HG02943 (cell line): ENCODE measurements around the gene ATOX1.

Experiments used
- ATAC-seq: cut with Tn5 transposase; IDR thresholded peaks from one replicate; pipeline ENCODE4 v1.9.1; 2021; ENCODE audit warnings: mild to moderate bottlenecking, low read depth, moderate library complexity; ENCODE audit not compliant: unreplicated experiment

ATOX1 gene

DNA sequence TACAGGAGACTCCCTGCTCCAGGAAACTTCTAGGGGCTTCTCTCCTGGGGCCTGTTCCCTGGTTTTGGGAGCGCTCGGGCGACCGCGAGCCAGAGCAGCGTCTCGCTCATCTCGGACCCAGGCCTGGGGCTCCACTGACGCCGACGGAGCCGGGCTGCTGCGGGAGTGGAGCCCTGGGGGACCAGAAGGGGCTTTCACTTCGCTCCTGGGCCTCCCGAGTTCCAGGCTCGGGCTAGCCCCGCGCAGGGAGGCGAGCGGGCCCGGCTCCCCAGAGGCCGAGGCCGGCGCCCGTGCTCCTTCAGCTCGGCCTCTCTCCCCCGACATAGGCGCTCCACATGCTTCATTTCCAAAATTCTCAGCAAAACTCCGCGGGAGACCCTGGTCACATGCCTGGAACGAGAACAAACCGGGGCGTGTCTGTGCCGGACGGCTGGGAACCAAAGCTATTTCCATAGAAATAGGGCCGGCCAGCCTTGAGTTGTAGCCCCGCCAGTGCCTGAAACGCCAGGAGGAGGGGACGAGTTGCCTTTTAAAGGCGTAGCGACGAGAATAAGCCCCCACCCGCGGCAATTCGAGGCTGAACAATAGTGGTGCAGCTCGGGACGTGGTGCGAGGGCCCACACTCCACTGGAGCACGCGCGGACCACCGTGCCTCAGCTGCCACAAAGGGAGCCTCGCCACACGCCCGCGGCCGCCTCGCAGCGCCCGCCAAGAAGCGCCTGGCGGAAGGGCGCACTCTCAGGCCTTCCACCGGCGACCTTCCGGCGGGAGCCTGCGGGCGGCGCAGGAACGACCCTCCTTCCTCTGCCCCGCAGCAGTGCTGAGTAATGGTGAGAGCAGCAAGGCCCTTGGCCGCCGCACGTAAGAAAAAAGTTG is 12.2 kb upstream of the ATOX1 start:
- ATAC-seq, result peak; percentile 27

DNA sequence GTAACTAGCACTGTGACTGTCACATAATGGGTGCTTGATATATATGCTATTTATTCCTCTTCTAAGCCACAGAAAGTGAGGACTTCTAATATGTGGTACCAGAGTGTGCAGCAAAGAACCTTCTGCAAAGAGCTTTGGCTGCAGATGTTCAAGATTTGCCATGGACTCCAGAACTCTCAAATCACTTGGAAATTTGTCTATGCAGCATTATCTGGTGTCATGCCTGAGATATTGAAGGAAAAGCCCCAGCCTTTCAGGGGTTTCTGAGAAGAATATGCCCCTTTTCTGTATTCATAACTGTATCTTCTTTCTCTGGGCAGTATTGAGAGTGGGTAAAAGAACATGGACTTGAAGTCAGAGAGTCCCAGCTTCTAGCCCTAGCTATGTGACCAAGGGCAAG is 8.5 kb upstream of the ATOX1 start:
- no peak for ATAC-seq

DNA sequence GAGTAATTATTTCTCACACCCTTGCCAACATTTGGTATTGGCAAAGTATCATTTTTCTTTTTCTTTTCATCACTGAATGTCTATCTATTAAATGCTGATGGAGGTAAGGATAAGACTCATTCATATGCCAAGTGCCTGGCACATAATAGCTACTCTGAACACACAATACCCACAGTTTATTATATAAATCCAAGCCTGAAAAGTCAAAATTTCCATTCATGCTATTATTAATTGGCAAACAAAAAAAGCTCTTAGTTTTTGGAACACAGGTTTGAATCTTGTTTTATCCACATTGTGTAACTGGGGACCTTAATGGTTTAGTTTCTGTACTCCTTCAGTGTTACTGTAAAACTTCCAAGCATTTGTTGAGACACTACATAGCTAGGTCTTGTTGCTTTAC is 6.4 kb upstream of the ATOX1 start:
- ATAC-seq, result no peak

DNA sequence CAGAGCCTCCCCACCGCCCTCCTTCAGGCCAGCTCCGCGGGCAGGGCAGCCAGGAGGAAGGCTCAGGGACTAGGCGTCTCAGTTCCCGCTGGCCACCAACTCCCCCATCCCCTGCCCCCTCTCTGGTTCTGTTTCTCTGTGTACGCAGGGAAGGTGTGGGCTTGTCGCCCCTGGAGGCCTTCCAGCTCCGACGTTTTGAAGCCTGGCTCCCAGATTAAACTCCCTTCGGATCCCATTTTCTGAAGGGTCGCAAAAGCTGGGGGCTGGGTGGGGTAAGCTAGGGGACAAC is 346 bp downstream of the ATOX1 start:
- ATAC-seq, result peak; percentile 23

DNA sequence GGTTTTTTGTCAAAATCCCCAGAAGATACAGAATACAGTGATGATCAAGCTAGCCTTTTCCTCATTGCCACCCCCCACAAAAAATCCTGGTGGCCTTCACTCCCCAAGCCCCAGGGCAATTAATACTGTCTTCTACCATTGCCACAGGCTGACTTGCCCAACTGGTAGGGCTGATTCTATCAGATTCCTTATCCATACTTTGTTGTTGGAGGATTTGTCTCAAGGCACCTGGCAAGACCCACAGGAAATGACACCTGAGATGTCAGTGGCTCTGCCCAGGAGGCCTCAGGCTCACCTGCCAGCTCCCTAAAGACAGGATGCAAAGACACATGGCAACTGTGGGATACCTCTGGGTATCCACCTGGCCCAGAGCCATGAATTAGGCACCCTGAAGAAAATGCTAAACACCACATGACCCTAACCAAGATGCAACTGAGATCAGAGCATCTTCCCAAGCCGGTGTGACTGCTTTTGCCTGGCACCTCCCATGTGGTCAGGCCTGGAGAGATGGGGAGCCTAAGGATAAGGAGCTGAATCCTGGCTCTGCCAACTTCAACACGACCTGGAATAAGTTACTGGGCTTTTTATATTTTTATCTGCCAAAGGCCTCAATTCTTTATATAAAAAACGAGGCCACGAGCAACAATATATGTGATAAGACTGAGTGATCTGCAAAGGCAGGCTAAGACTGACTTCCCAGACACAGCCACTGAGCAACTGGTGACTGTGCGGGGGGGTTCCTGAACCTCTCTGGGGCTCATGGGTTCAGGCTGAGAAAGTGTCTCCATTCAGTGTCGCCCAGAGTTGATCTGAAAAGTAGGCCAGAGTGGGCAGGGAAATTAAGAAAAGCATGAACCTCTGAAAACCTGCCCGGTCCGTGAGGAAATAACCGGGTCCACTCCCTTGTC is 944 bp downstream of the ATOX1 start:
- ATAC-seq, result peak; percentile 17

DNA sequence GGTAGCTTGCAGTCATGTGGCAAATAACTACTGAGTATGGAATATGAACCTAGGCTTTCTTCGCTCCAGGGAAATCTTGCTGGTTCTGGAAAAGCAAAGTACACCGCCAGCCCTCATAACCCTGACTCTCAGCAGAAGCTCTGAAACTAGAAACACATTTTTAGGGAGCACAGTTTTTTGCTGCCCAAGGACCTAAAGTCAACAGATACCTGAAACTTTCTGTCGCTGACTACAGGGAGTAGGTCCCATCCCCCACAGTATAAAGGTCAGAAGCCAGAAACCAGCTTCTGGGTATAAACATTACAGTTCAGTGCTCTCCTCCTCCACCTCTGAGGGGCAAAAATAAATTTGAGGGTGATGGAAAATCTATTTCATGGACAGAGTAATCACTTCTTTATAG is 3.0 kb downstream of the ATOX1 start:
- no peak for ATAC-seq

DNA sequence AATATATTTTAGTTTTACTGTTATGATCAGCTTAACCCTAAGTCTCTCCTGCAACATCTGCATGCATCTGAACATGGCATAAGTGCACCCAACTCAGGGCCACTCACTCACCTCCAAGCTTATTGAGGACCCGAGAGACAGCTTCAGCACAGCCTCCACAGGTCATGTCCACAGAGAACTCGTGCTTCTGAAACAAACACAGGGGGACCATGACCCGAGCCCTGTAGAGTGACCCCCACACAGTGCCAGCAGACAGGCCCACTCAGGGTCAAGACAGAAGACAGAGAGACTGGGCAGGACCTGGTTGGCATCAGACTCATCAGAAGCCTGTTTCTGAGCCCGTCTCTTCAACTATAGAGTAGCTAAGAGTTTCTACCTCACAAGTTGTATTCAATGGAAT is 6.8 kb downstream of the ATOX1 start:
- ATAC-seq, result no peak

DNA sequence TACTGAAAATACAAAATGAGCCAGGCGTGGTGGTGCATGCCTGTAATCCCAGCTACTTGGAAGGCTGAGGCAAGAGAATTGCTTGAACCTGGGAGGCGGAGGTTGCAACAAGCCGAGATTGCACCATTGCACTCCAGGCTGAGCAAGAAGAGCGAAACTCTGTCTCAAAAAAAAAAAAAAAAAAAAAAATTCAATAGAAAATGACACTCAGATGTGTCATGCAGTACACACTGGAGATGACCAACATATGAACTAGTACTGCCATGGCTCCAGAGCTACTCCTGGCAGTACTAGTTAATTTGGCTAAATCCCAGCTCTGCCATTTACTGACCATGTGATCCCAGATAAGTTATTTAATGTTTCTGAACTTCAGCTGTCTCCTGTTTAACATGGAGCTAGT is 7.3 kb downstream of the ATOX1 start:
- no peak for ATAC-seq

DNA sequence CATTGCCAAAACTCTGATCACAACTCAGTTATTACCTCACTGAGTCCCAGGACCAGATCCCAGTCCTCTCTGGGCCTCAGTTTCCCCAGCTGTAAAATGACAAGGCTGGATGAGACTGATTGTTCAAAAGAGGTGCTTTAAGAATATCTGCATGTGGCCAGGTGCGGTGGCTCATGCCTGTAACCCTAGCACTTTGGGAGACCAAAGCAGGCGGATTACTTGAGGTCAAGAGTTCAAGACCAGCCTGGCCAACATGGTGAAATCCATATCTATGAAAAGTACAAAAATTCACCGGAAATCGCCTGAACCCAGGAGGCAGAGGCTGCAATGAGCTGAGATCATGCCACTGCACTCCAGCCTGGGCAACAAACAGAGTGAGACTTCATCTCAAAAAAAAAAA is 8.3 kb downstream of the ATOX1 start:
- no peak for ATAC-seq

DNA sequence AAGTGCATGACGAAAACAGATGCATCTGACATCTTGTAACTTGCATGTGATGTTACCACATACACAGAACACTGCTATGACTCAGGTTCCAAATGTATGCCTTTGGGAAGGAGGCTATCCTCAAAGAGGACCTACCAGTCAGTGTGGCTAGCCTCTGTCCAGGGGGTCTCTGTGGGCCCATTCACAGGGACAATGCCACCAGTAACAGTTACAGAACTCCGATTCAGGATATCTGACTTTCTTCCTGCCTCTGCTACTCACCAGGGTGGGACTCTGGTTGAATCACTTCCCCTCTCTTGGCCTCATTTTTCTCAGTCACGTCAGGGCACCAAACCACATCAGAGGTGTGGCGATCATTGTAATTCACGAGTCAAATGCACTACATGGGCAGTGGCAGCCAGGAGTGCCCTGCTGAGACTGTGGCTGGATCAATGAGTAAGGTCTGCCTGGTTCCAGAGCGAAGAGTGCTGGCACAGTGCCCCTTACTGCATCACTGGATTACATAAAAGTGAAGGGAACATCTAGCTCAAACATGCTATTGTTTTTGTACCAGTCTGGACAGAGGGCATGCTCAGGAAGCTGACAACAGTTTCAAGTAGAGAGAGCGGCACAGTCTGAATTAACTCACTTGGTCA is 13.2 kb downstream of the ATOX1 start:
- ATAC-seq, result peak; percentile 52

DNA sequence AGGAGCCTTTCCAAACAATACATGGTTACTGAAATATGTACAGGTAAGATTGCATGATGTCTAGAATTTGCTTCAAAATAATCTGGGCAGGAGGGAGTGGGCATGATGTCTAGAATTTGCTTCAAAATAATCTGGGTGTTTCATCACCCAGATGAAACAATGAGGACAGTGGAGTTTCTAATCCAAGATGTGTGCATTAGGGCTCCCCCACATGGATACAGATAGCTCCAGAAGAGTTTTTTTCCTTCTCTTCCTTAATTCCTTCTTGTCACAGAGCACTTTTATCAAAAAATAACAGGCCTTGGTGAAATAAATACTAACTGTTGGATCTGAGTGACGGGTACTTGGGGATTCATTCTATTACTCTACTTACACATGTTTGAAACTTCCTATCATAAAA is 14.9 kb downstream of the ATOX1 start:
- ATAC-seq, result no peak

DNA sequence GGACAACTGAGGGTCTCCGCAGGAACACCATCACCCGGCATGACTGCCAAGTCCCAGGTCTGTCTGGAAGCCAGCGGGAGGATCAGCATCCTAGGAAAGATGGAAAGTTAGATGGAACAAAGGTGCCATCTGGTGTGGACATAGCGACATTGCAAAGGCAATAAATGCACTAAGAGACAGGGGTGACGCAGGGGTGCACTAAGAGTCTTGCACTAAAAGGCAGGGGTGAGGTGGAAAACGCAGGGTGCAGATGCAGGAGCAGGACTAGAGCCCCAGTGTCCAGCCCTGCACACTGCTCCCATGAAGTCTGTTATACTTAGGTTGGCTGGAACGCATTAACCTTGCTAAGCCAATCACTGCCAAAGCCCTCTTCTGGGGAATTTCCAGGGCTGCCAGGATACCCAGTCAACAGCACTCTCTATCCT is 15.5 kb downstream of the ATOX1 start:
- ATAC-seq, result no peak

DNA sequence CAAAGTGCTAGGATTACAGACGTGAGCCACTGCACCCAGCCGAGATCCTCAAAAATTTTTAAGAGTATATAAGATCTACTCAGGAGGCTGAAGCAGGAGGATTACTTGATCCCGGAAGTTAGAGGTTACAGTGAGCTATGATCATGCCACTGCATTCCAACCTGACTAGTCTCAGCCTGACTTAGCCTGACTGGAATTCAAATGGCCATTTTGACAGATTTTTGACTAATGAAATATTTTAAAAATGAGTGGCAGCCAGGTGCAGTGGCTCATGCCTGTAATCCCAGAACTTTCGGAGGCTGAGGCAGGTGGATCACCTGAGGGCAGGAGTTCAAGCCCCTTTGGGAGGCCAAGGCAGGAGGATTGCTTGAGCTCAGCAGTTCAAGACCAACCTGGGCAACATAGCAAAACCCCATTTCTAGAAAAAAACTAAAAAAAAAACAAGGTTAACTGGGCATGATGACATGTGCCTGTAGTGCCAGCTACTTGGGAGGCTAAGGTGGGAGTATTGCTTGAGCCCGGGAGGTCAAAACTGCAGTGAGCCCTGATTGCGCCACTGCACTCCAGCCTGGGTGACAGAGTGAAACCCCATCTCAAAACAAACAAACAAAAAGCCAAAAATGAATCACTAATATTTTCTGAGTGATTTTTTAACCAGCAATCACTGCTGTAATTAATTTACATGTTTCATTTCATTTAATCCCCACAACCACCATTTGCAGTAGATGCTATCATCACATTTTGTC is 16.6 kb downstream of the ATOX1 start:
- no peak for ATAC-seq

DNA sequence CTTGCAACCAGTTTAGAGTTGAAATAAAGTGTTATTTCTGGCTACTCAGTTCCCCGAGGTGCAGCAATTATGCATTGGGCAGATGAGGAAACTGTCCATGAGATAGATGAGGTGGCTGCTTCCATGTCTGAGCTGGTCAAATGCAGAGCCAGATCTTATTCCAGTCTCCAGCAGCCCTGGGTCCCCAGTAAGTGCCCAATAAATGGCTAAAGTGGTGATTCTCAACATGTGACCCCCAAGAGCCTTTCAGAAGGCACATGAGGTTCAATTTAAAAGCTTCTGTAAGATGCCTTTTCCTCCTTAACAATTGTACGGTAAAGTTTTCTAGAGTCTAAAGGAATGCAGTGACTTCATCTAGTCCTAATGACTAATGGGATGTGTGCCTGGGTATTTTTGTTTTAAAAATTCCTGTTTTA is 17.5 kb downstream of the ATOX1 start:
- no peak for ATAC-seq

DNA sequence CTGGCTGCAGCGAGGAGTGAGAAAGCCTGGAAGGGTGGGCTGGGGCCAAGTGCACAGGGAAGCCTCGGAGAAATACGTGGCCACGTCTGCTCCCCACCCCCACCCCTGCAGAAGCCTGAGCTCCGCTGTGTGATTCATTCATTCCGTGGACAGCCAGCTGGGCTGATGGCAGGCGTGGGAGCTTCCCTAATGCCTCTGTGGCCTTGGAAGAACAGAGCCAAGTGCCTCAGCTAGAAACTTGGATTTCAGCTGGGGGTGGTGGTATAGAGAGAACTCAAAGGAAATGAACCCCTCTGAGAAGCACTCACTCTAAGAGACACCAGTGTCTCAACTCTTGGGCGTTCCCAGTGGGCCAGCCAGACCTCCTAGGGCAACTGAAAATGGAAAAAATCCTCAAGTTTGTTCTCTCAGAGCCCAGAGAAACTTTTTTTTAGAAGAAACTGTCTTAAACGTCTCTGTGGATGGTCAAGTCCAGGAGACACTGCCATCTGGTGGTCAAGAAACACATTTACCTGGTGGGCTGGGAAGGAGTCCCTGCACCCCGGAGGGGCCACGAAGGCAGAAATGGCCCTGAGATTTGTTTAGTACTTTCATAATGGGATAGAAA is 18.0 kb downstream of the ATOX1 start:
- no peak for ATAC-seq

DNA sequence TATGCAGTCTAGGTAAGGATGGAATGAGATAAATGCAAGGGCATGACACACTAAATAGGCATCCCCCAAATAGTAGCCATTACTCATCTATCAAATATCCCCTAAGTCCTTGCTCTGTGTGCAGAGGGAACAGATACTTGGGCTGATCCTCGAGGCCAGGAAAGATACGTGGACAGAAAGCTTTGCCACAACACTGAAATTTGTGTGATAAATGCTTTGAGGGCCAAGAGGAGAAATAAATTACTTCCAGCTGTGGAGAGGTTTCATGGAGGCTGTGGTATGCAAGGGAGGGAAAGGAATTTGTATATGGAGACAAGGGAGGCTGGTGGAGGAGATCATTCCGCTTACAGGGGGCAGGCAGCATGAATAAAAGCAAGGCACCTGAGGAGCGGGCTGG is 18.5 kb downstream of the ATOX1 start:
- ATAC-seq, result no peak

DNA sequence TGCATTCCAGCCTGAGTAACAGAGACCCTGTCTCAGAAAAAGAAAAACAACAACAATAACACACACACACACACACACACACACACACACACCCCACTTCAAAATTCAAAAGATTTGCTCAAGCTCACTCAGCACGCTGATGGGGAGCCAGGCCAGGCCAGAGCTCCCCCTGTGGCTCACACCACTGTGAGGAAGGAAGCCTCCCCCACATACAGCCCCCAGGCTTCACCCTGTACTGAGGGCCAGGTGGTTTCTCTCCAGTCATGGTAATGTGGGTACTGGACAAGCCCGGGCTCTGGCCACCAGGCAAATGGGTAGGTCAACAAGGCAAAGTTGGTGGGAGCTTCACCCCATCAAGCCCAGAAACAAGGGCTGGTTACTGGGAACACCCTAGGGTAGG is 19.0 kb downstream of the ATOX1 start:
- no peak for ATAC-seq

DNA sequence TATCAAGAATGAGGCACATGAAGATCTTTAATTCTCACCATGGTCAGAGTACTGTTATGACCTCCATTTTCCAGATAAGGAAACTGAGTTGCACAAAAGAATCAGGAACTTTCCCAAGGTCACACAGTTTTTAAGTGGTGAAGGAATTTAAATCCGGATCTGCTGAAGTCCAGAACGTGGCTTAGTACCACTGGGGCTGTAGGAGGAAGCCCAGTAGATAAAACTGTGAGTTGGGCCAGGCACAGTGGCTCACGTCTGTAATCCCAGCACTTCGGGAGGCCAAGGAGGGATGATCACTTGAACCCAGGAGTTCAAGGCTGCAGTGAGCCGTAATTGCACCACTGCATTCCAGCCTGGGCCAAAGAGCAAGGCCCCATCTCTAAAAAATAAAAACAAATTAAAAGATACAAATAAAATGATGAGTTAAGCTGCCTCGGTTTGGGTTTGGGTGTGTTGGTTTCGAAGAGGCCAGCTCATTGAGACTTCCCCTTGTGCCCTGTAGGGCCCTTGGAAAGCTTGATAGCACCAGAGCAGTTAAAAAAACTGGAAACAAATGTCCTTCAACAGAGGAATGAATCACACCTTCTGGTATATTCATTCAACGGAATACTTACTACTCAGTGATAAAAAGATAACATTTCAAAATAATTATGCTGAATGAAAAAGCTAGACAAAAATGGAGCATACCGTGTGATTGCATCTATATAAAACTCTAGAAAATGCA is 20.1 kb downstream of the ATOX1 start:
- ATAC-seq, result no peak

DNA sequence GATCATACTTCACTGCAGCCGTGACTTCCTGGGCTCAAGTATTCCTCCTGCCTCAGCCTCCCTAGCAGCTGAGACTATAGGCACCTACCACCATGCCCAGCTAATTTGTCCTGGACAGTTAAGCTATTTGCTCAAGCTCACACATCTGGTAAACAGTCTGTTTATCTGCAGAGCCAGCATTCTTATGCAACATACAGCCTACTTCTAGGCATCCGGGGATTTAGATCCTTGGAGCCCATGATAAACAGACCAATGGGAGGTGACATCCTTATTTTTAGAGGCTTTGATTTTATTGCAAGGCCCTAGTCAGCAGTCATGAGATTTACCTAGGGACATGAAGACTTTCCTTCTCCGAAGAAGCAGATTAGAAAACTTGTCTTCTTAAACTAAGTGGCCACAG is 21.0 kb downstream of the ATOX1 start:
- no peak for ATAC-seq

DNA sequence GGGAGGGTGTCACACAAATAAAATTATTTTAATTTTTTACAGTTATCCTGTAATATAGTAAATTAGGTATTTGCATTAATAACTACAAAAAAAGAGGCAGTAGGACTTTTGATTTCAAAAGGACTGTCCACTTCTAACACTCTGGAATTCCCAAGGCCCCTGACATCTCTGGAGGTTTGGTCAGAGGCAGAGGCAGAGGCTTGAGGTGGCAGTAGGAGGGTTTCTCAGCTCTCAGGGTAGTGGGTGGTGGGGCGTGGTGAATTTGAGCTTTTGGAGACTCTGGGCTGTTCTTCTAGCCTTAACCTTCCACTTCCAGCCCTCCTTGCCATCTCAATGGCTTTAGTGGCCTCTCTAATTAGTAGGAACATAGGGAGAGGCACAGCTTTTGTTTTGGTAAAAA is 22.8 kb downstream of the ATOX1 start:
- no peak for ATAC-seq
